Duodenal mucosa (tissue), 2 donors: Measurements from ENCODE around the gene CADPS2.

Experiments
- H3K27ac ChIP-seq: one replicate; pipeline ENCODE4 v1.7.0; 2013; ENCODE audit warnings: low read depth, low read length
- H3K27me3 ChIP-seq, 2 donors: one replicate each; pipeline ENCODE4 v1.7.0; 2013; ENCODE audit warnings: low read length in 2 of 2, control low read depth in 1 of 2; ENCODE audit not compliant: insufficient read depth in 2 of 2, control insufficient read depth in 1 of 2
- H3K36me3 ChIP-seq, 2 donors: one replicate each; pipeline ENCODE4 v1.7.0; 2013; ENCODE audit warnings: low read length in 2 of 2, control low read depth in 1 of 2; ENCODE audit not compliant: insufficient read depth in 2 of 2, control insufficient read depth in 1 of 2
- H3K4me1 ChIP-seq, 2 donors: one replicate each; pipeline ENCODE4 v1.7.0; 2013; ENCODE audit warnings: low read length in 2 of 2, control low read depth in 1 of 2; ENCODE audit not compliant: insufficient read depth in 2 of 2, control insufficient read depth in 1 of 2
- H3K4me3 ChIP-seq, 2 donors: one replicate each; pipeline ENCODE4 v1.7.0; 2013; ENCODE audit warnings: low read length in 2 of 2, low read depth in 1 of 2
- H3K9ac ChIP-seq, 2 donors: one replicate each; pipeline ENCODE4 v1.7.0; 2013; ENCODE audit warnings: low read length in 2 of 2, low read depth in 1 of 2
- H3K9me3 ChIP-seq, 2 donors: one replicate each; pipeline ENCODE4 v1.7.0; 2013; ENCODE audit warnings: low read length in 2 of 2, control low read depth in 1 of 2; ENCODE audit not compliant: control insufficient read depth in 1 of 2

CADPS2 gene

GRCh38 chr7:122790591-122790990 is 95.7 kb downstream of the CADPS2 start:
- Histone ChIP-seq H3K36me3 (peaks cover 0 to 4% of the 10 kb centered on the region in 2 donors), H3K9ac (no peak overlapping the region), H3K4me3 (no peak overlapping the region), H3K4me1 (no peaks in the 10 kb centered on the region), H3K27ac (no peak overlapping the region), H3K27me3 (no peaks in the 10 kb centered on the region), H3K9me3 (no peaks in the 10 kb centered on the region)

DNA sequence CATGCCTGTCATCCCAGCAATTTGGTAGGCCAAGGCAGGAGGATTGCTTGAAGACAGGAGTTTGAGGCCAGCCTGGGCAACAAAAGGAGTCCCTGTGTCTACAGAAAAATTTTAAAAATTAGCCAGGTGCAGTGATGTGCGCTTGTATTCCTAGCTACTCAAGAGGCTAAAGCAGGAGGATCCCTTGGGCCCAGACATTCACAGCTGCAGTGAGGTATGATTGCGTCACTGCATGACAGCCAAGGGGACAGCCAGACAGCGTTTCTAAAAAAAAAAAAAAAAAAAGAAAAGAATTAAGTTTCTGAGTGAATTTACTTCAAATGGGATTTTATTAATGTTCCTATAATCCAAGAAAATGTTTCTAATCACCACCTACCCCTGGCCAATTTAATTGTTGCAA is 96.1 kb downstream of the CADPS2 start:
- H3K27me3 ChIP-seq, result no peaks in the 10 kb centered on the region
- H3K9ac ChIP-seq, result no peak overlapping the region
- H3K4me1 ChIP-seq, result peaks cover 0 to 3% of the 10 kb centered on the region in 2 donors
- no peak overlapping the region for H3K4me3 ChIP-seq
- no peaks in the 10 kb centered on the region for H3K9me3 ChIP-seq
- no peak overlapping the region for H3K27ac ChIP-seq
- peaks cover 0 to 4% of the 10 kb centered on the region in 2 donors for H3K36me3 ChIP-seq

- H3K9me3 ChIP-seq, result no peaks in the 10 kb centered on the region
- H3K27ac ChIP-seq, result no peak overlapping the region
- no peak overlapping the region for H3K9ac ChIP-seq
- peaks cover 0 to 6% of the 10 kb centered on the region in 2 donors for H3K4me1 ChIP-seq
- peaks cover 0 to 4% of the 10 kb centered on the region in 2 donors for H3K36me3 ChIP-seq
- no peak overlapping the region for H3K4me3 ChIP-seq
- no peaks in the 10 kb centered on the region for H3K27me3 ChIP-seq
These were observed 97.1 kb downstream of the CADPS2 start for GRCh38 chr7:122789156-122789555.

DNA sequence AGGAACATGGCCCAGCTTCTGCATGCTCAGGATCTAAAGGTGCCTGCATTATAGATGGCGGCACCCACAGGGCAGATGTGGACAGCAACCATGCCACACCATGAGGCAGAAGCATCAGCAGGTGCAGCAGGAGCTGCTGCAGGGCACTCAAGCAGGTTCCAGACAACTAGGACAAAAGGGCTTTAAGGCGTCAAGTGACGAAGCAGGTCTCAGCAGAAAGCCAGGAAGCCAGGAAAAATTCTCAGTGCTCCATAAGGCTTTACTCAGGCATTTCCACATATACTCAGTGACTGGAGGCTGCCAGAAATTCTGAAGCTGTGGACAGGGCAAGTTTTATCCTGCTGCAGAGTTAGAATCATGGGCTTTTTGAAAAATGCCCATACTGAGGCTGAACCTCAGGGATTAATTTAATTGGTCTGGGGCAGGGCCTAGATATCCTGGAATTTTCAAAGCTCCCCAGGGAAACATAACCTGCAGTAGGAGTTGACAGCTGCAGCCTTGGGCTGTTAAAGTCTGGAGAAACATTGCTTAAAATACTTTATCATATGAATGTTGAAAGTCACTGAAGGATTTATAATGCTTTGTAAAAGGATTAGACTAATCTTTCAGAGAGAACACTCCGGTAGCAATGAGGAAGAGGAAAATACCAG is 115.4 kb downstream of the CADPS2 start:
- Histone ChIP-seq H3K4me3 (no peak overlapping the region), H3K27ac (no peak overlapping the region), H3K9me3 (no peaks in the 10 kb centered on the region), H3K4me1 (peaks cover 0 to 4% of the 10 kb centered on the region in 2 donors), H3K36me3 (no peaks in the 10 kb centered on the region), H3K27me3 (no peaks in the 10 kb centered on the region), H3K9ac (no peak overlapping the region)

DNA sequence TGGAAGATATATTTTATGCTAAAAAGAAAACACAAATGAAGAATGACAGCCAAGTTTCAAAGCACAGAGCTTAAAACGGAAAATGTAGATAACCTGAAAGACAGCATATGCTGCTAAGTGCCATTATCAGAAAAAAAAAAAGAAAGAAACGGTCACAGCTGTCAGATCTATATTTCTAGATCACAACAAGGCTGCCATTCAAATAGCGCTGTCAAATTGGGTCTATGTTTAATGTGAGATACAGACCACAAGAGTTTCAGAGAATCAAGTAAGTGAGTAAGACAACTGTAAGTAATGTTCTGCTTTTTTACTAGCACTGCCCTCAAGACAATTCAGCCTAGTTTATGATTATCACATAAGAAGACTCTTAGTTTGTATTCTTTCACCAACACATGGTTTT is 117.4 kb downstream of the CADPS2 start:
- H3K36me3 ChIP-seq, result no peaks in the 10 kb centered on the region
- H3K27me3 ChIP-seq, result no peaks in the 10 kb centered on the region
- peaks cover 0 to 4% of the 10 kb centered on the region in 2 donors for H3K4me1 ChIP-seq
- no peak overlapping the region for H3K9ac ChIP-seq
- no peak overlapping the region for H3K4me3 ChIP-seq
- H3K9me3 ChIP-seq, result no peaks in the 10 kb centered on the region
- H3K27ac ChIP-seq, result no peak overlapping the region

GRCh38 chr7:122767339-122767738 is 118.9 kb downstream of the CADPS2 start:
- Histone ChIP-seq H3K4me3 (no peak overlapping the region), H3K27ac (no peak overlapping the region), H3K4me1 (peaks cover 0 to 4% of the 10 kb centered on the region in 2 donors), H3K36me3 (no peaks in the 10 kb centered on the region), H3K9ac (no peak overlapping the region), H3K27me3 (no peaks in the 10 kb centered on the region), H3K9me3 (no peaks in the 10 kb centered on the region)

- H3K9me3 ChIP-seq, result no peaks in the 10 kb centered on the region
- H3K27me3 ChIP-seq, result no peaks in the 10 kb centered on the region
- H3K9ac ChIP-seq, result no peak overlapping the region
- H3K4me1 ChIP-seq, result peaks cover 0 to 4% of the 10 kb centered on the region in 2 donors
- H3K27ac ChIP-seq, result no peak overlapping the region
- no peak overlapping the region for H3K4me3 ChIP-seq
- H3K36me3 ChIP-seq, result no peaks in the 10 kb centered on the region
These were observed 119.7 kb downstream of the CADPS2 start for GRCh38 chr7:122766593-122766992.

GRCh38 chr7:122764902-122765301 is 121.4 kb downstream of the CADPS2 start:
- no peak overlapping the region for H3K9ac ChIP-seq
- no peaks in the 10 kb centered on the region for H3K4me1 ChIP-seq
- H3K27me3 ChIP-seq, result no peaks in the 10 kb centered on the region
- no peaks in the 10 kb centered on the region for H3K36me3 ChIP-seq
- H3K27ac ChIP-seq, result no peak overlapping the region
- H3K9me3 ChIP-seq, result no peaks in the 10 kb centered on the region
- no peak overlapping the region for H3K4me3 ChIP-seq

DNA sequence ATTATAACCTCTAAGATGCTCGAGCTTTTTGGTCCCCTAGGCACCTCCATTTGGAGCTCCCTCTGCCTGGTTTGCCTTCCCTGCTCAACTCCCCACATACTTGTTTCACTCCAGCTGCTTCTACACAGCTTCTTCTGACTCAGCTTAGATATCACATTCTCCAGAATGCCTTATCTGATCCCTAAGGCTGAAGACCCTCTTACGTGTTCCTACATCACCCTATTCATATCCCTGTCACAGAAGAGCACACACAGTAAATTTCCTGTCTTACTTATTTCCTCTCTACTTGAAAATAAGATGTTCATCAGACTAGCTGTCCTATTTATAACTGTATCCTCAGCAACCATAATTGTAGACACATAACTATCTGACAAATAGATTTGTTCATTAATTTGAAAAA is 122.2 kb downstream of the CADPS2 start:
- no peaks in the 10 kb centered on the region for H3K27me3 ChIP-seq
- H3K27ac ChIP-seq, result no peak overlapping the region

GRCh38 chr7:122762071-122762470 is 124.2 kb downstream of the CADPS2 start:
- Histone ChIP-seq H3K27me3 (no peaks in the 10 kb centered on the region), H3K36me3 (no peaks in the 10 kb centered on the region), H3K4me1 (no peaks in the 10 kb centered on the region), H3K9ac (no peak overlapping the region), H3K9me3 (no peaks in the 10 kb centered on the region), H3K4me3 (no peak overlapping the region), H3K27ac (no peak overlapping the region)

More for the DNA sequence above, 122.2 kb downstream of the CADPS2 start:
- Histone ChIP-seq H3K9me3 (no peaks in the 10 kb centered on the region), H3K36me3 (no peaks in the 10 kb centered on the region), H3K4me3 (no peak overlapping the region), H3K9ac (no peak overlapping the region), H3K4me1 (no peaks in the 10 kb centered on the region)
